Measurements from ENCODE around the gene GCSAM.

- TF ChIP-seq, protein P1, sequence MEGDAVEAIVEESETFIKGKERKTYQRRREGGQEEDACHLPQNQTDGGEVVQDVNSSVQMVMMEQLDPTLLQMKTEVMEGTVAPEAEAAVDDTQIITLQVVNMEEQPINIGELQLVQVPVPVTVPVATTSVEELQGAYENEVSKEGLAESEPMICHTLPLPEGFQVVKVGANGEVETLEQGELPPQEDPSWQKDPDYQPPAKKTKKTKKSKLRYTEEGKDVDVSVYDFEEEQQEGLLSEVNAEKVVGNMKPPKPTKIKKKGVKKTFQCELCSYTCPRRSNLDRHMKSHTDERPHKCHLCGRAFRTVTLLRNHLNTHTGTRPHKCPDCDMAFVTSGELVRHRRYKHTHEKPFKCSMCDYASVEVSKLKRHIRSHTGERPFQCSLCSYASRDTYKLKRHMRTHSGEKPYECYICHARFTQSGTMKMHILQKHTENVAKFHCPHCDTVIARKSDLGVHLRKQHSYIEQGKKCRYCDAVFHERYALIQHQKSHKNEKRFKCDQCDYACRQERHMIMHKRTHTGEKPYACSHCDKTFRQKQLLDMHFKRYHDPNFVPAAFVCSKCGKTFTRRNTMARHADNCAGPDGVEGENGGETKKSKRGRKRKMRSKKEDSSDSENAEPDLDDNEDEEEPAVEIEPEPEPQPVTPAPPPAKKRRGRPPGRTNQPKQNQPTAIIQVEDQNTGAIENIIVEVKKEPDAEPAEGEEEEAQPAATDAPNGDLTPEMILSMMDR (IDR thresholded peaks at IDR 0.05) = no peak
- TF ChIP-seq, protein P2, sequence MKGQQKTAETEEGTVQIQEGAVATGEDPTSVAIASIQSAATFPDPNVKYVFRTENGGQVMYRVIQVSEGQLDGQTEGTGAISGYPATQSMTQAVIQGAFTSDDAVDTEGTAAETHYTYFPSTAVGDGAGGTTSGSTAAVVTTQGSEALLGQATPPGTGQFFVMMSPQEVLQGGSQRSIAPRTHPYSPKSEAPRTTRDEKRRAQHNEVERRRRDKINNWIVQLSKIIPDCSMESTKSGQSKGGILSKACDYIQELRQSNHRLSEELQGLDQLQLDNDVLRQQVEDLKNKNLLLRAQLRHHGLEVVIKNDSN (IDR thresholded peaks at IDR 0.05; ENCODE audit: borderline replicate concordance, low read depth) = no peak
- TF ChIP-seq FOXM1 (IDR thresholded peaks at IDR 0.05; ENCODE audit: low read depth) = no peak
- TF ChIP-seq ELF1 (IDR thresholded peaks at IDR 0.05) = no peak
- no peak for TF ChIP-seq POLR2AphosphoS5 (IDR thresholded peaks at IDR 0.05; ENCODE audit: low read depth, low read length)
- TF ChIP-seq SMC3 (IDR thresholded peaks at IDR 0.05; ENCODE audit: low read depth, low read length) = no peak
Measured at GRCh38 chr3:112083239-112083638, 49.8 kb downstream of the GCSAM start.

Data from SK-N-SH (cell line).